ENCODE data around the gene MYO7B.

- TF ChIP-seq CTCF (IDR thresholded peaks at IDR 0.05) = no peak
- no peak for TF ChIP-seq POLR2A (IDR thresholded peaks at IDR 0.05)
These were observed 147.6 kb downstream of the MYO7B start for GRCh38 chr2:127683056-127683455.

Data from thyroid gland (tissue), 4 donors.